ENCODE results near the gene SUMF1. TPM values are rescaled to one million over a fixed set of nuclear protein-coding genes. Genes with fewer than 3 reads are reported as not detected.

The SUMF1 gene
- total RNA-seq, 1 donor from 2014 or later: 67.9 TPM

GRCh38 chr3:4416427-4416945, 50.6 kb downstream of the SUMF1 start:
- no peak for DNase-seq (ENCODE audit: low spot score)

GRCh38 chr3:4413467-4413866, 53.6 kb downstream of the SUMF1 start:
- DNase-seq (ENCODE audit: low spot score): no peak

DNA sequence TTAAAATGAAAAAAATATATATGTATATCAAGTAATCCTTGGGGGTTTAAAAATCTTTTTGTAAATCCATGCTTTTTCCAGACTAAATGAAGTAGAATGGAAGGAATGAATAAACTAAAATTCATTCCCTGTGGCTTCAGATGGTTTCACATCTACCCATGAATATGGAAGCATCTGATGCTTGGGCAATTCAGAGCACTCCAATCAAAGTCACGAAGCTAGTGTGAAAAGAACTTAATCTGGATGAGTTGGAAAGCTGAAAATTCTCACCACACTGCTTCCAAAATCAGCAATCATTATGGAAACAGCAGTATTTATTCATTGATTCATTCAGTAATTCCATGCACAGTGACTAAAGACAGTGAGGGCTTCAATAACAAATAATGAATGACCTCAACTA, 55.2 kb downstream of the SUMF1 start:
- DNase-seq (ENCODE audit: low spot score): no peak

DNA sequence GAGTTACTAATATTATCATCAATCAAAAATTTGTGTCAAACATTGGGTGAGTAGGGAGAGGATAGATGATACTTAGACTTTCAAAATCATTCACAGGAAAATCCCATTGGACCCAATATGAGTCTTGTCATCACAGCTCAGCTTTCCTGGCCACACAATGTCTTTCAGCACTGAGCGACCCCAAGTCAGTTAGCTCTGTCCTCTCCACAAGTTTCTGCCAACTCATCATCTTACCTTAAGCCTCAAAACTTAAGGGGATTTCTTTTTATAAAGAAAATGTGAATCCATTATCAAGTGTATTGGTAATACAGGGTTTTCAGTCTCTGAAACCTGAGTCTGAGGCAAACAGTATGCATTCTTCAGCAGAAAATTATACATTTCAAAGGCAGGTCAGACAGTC, 55.8 kb downstream of the SUMF1 start:
- DNase-seq (ENCODE audit: low spot score): no peak

GRCh38 chr3:4410606-4411005, 56.5 kb downstream of the SUMF1 start:
- DNase-seq (ENCODE audit: low spot score): peak; percentile 42

DNA sequence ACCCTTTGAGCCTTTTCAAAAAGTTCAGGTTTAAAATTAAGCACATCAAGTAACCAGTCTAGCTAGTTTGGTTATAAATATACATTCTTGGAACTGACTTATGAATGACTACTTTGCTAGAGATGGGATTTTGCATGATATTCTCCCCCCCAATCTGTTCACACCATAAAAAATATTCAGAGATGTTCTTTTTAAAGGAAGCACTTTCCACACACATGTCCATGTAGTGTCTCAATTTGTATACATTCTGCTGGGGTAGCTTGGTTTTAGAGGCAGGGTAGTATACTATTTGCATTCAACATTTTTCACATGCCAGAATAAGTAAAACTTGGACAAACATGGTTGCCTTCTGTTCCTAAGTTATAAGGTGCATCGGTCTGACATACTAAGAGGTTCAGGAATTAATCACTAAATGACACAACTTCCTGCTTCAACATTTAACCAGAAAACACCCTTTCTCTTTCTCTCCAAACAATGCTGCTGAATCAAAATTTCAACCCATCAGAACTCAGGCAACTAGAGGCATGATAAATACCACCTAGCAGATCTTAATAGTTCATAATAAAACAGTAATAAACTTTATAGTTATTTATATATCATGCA, 57.0 kb downstream of the SUMF1 start:
- no peak for DNase-seq (ENCODE audit: low spot score)

GRCh38 chr3:4409415-4409814, 57.7 kb downstream of the SUMF1 start:
- DNase-seq (ENCODE audit: low spot score): no peak

GRCh38 chr3:4408958-4409357, 58.1 kb downstream of the SUMF1 start:
- DNase-seq (ENCODE audit: low spot score): peak; percentile 71

GRCh38 chr3:4407941-4408340, 59.1 kb downstream of the SUMF1 start:
- peak; percentile 51 for DNase-seq (ENCODE audit: low spot score)

GRCh38 chr3:4406746-4407568, 60.1 kb downstream of the SUMF1 start:
- DNase-seq (ENCODE audit: low spot score): no peak

DNA sequence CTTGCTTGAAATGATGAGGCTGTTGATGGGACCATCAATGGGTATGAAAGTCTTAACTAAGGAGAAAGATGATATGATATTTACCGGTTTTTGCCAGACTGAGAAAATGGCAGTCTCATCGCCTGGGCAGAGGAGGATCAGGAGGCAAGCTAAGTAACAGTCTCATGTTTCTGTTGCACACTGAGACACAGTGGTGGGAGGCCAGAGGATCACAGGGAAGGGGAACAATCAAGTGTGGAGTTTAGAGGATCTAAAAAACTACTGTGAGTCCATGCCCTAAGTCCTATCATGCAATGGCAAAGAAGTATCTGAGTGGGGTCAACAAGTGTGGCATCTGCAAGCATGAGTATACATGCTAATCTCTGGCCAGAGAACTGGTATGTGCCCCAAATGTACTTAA, 62.2 kb downstream of the SUMF1 start:
- no peak for DNase-seq (ENCODE audit: low spot score)

- peak; percentile 21 for DNase-seq (ENCODE audit: low spot score)
These were observed 65.6 kb downstream of the SUMF1 start for GRCh38 chr3:4401441-4401840.

DNA sequence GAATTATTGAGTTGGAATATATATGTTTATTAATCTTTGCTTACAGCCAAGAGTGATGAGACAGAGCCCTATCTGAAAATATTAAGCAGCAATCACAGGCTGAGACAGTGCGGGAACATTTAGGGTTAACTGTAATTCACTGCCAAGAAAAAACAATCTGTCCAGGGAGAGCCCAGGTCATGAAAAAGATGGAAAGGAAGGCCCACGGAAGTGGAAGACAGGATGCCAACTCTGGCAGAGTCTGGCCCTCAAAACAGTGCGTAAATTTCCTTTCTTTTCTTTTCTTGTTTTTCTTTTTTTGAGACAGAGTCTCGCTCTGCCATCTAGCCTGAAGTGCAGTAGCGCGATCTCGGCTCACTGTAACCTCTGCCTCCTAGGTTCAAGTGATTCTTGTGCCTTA, 67.6 kb downstream of the SUMF1 start:
- no peak for DNase-seq (ENCODE audit: low spot score)

DNA sequence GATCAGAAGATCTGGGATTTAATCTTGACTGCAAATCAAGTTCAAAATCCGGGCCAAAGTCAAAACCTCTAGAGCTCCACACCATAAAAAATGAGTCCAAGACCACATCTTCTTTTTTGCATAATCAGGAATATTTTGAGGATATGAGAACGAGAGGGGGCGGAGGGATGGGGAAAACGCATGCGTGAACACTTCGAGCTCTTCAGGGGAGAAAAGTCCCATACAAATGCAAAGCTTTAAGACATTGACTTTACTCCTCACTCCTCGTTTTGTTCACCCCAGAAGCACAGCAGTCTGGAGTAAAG, 68.2 kb downstream of the SUMF1 start:
- peak; percentile 85 for DNase-seq (ENCODE audit: low spot score)

DNA sequence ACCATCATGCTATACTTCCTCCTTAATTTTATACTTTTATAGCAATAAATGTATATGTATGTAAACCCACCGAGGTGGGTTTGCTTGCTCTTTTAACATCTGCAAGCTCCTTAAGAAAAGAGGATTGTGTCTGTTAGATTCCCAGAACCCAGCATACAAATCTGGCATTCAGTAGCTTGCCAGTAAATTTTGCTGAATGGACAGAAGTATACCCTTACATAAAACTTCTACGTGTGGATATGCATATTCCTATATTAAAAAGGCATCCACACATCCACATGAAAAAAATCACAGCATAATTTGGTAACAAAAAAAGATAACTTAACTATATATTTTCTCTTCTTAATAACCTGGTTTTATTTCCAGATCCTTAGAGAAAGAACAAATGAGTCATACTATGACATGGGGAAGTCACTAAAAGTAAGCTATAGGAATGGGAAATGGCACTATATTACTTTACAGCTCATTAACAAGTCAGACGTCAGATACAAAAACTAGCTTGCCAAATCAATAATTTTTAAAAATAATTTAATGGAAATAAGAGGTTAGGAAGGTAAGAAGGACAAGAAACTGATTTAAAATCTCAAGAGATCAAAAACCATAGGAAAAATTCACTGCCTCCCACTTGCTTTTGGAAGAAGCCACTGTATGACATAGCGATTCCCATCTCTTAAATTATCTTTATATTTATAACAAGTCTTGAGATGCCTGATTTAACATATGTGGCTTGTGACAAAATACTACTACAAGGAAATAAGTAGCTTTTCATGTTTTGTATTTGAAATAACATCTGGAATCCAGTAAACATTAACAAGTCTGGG, 68.7 kb downstream of the SUMF1 start:
- DNase-seq (ENCODE audit: low spot score): peak; percentile 66

- no peak for DNase-seq (ENCODE audit: low spot score)
These were observed 69.6 kb downstream of the SUMF1 start for GRCh38 chr3:4397466-4397865.

DNA sequence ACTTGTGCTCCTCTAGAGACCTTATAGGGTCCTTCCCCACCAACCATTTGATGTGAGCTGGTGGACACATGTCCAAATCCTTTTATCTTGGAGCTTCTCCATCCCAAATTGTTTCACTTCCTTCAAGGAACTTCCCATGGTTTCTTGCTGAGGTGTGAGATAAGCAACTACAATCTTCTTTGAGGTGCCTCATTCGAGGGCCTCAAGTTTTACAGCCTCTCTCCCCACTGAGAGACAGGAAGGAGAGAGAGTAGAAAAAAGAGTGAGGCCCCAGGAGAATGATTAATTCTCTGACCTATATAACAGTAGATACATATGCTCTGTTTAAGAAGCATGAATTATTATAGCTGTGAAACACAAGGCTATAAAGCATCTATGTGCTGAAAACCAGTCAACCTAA, 70.5 kb downstream of the SUMF1 start:
- DNase-seq (ENCODE audit: low spot score): no peak

DNA sequence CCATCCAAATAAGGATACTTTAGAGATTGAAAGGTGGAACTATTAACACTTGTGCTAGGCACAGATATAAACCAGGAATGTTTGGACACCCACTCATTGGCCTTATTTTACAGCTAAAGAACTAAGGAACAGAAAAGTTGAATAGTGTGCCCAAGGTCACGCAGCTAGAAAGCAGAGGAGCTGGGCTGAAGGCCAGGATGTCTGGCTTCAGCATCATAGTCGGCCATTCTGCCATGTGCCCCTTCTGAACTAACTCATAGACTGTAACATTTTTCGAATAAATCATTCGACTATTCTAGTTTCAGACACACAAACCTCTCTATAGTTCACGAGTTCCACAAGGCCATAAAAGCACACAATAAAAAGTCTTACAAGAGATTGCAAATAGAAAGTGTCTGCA, 71.1 kb downstream of the SUMF1 start:
- DNase-seq (ENCODE audit: low spot score): no peak

DNA sequence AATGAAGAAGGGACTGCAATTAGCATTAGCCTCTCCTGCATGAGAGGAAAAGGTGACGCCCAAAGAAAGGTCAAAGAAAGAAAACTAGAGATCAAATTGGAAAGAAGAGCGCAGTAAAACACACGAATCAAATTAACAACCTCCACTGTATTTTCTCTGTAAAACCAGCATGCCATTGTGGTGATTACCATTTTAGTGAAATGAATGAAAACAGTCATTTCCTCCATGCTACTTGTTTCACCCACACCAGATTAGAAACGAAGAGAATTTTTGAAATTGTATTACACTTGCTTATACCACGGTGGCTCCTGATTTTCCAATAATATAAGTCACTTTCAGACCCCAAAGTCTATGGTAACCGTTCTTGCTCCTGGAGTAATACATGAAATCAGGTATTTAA, 71.6 kb downstream of the SUMF1 start:
- no peak for DNase-seq (ENCODE audit: low spot score)

- DNase-seq (ENCODE audit: low spot score): no peak
These were observed 72.5 kb downstream of the SUMF1 start for GRCh38 chr3:4394567-4394966.

DNA sequence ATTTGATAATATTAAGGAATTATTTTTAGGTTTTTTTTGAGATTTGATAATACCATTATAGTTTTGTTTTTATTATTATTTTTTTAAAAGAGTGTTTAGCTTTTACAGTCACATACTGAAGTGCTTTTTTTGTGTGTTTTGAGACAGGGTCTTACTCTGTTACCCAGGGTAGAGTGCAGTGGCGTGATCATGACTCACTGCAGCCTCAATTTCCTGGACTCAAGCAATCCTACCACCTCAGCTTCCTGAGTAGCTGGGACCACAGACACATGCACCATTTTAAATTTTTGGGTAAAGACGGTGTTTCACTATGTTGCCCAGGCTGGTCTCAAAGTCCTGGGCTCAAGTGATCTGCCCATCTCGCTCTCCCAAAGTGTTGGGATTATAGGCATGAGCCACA, 73.0 kb downstream of the SUMF1 start:
- DNase-seq (ENCODE audit: low spot score): no peak

GRCh38 chr3:4392992-4393391, 74.1 kb downstream of the SUMF1 start:
- DNase-seq (ENCODE audit: low spot score): no peak
